Activated naive CD4-positive, alpha-beta T cell treated with Interleukin-2 at 50 U/mL for 16 hours (primary cell): Measurements from ENCODE around the gene PCDHGA5.
"Not testable (repeated sequence)": the region's sequence is repeated elsewhere in the genome, so short reads cannot be mapped to it uniquely, and the experiment has no call there.

Source experiments
- DNase-seq: peaks from one replicate; pipeline ENCODE4 v3.0.0-alpha.2; 2020

PCDHGA5 gene

GRCh38 chr5:141388661-141389060 lies 24.7 kb downstream of the PCDHGA5 start:
- DNase-seq, result no peak

GRCh38 chr5:141389153-141390042 lies 25.4 kb downstream of the PCDHGA5 start:
- no peak for DNase-seq

GRCh38 chr5:141392429-141393198 lies 28.7 kb downstream of the PCDHGA5 start, which contains the start of gene PCDHGA8:
TSS of gene PCDHGA8 (plus strand) at chr5:141392633. CDS start at chr5:141392814, 181 bp downstream.
- DNase-seq, result no peak

- DNase-seq, result no peak
Observed at GRCh38 chr5:141393267-141393666, 29.3 kb downstream of the PCDHGA5 start.

DNA sequence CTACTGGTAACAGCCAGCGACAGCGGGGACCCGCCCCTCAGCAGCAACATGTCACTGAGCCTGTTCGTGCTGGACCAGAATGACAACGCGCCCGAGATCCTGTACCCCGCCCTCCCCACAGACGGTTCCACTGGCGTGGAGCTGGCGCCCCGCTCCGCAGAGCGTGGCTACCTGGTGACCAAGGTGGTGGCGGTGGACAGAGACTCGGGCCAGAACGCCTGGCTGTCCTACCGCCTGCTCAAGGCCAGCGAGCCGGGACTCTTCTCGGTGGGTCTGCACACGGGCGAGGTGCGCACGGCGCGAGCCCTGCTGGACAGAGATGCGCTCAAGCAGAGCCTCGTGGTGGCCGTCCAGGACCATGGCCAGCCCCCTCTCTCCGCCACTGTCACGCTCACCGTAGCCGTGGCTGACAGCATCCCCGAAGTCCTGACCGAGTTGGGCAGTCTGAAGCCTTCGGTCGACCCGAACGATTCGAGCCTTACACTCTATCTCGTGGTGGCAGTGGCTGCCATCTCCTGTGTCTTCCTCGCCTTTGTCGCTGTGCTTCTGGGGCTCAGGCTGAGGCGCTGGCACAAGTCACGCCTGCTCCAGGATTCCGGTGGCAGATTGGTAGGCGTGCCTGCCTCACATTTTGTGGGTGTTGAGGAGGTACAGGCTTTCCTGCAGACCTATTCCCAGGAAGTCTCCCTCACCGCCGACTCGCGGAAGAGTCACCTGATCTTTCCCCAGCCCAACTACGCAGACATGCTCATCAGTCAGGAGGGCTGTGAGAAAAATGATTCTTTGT lies 30.6 kb downstream of the PCDHGA5 start:
- not testable (repeated sequence) for DNase-seq

DNA sequence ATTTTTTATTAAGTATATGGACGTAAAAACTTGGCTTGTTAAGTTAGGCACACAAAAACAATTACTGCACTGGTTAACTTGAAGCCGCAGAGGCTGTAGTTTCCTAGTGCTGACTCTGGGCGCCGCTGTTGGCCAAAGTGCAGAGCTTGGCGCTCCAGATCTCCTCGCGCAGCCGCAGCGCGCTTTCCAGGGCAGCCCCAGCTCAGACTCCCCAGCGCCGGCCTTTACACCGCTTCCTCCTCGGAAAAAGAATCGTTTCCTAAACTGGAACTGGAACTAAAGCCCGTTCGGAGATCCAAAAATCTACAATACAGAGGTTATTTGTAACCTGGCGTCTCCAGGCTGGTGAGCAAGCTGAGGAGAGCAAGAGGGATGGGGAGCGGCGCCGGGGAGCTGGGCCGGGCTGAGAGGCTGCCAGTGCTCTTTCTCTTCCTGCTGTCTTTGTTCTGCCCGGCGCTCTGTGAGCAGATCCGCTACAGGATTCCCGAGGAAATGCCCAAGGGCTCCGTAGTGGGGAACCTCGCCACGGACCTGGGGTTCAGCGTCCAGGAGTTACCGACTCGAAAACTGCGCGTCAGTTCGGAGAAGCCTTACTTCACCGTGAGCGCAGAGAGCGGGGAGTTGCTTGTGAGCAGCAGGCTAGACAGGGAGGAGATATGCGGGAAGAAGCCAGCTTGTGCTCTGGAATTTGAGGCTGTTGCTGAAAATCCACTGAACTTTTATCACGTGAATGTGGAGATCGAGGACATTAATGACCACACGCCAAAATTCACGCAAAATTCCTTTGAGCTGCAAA lies 34.0 kb downstream of the PCDHGA5 start, which contains the start of gene PCDHGB5:
Gene PCDHGB5 (plus strand): TSS at position 192 of the 796 bp plus-strand sequence. CDS start 181 bp downstream, at position 373.
- DNase-seq, result peak; percentile 41

- no peak for DNase-seq
Observed at GRCh38 chr5:141398608-141399007, 34.6 kb downstream of the PCDHGA5 start.

DNA sequence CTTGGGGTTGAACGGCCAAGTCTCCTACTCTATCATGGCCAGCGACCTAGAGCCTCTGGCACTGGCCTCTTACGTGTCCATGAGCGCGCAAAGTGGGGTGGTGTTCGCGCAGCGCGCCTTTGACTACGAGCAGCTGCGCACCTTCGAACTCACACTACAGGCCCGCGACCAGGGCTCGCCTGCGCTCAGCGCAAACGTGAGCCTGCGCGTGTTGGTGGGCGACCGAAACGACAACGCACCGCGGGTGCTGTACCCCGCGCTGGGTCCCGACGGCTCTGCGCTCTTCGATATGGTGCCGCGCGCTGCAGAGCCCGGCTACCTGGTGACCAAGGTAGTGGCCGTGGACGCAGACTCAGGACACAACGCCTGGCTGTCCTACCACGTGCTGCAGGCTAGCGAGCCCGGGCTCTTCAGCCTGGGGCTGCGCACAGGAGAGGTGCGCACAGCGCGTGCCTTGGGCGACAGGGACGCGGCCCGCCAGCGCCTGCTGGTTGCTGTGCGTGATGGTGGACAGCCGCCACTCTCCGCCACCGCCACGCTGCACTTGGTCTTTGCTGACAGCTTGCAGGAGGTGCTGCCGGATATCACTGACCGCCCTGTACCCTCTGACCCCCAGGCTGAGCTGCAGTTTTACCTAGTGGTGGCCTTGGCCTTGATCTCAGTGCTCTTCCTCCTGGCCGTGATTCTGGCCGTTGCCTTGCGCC lies 35.7 kb downstream of the PCDHGA5 start:
- no peak for DNase-seq

DNA sequence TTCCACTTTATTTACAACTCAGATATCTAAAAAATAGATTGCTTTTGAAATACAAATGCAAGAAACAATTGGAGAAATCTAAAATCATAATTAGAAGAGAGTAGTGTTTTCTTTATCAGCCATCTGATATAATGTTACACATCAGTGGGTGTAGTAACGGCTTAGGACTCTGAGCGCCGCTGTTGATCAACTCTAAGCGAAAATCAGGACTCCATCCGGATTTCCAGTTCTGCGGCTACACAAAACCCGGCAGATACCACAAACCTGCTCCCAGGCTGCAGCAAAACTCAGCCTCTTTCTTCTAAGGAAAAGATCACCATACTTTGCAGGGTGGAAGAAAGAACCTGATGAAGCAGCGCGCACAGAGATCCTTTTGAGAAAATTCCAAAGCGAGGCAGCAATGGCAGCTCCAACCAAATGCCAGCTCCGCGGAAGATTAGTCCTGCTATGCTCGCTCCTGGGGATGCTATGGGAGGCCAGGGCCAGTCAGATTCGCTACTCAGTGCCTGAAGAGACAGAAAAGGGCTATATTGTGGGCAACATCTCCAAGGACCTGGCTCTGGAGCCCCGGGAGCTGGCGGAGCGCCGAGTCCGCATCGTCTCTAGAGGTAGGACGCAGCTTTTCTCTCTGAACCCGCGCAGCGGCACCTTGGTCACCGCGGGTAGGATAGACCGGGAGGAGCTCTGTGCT lies 38.7 kb downstream of the PCDHGA5 start, which contains the start of gene PCDHGA9:
Gene PCDHGA9 (plus strand): TSS at position 226 of the 691 bp plus-strand sequence. CDS start 175 bp downstream, at position 401.
- DNase-seq, result no peak

- no peak for DNase-seq
Observed at GRCh38 chr5:141403387-141403786, 39.4 kb downstream of the PCDHGA5 start.

- peak; percentile 31 for DNase-seq
Observed at GRCh38 chr5:141407790-141408505, 44.0 kb downstream of the PCDHGA5 start, which contains the start of gene PCDHGB6. TSS of gene PCDHGB6 (plus strand) at chr5:141408021. CDS start at chr5:141408203, 182 bp downstream.

GRCh38 chr5:141409598-141410306 lies 45.8 kb downstream of the PCDHGA5 start:
- DNase-seq, result no peak

DNA sequence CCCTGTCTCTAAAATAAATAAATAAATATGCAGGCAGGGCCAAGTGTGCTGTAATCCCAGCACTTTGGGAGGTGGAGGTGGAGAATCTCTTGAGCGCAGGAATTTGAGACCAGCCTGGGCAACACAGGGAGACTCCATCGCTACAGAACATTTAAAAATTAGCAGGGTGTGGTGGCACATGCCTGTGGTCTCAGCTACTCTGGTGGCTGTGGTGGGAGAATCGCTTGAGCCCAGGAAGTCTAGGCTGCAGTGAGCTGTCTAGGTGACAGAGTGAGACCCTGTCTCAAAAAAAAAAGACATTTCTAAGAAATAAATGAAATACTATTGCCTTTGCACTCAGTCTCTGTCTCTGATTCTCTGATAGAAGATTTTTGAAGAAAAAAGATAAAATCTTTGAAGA lies 47.6 kb downstream of the PCDHGA5 start:
- DNase-seq, result no peak

DNA sequence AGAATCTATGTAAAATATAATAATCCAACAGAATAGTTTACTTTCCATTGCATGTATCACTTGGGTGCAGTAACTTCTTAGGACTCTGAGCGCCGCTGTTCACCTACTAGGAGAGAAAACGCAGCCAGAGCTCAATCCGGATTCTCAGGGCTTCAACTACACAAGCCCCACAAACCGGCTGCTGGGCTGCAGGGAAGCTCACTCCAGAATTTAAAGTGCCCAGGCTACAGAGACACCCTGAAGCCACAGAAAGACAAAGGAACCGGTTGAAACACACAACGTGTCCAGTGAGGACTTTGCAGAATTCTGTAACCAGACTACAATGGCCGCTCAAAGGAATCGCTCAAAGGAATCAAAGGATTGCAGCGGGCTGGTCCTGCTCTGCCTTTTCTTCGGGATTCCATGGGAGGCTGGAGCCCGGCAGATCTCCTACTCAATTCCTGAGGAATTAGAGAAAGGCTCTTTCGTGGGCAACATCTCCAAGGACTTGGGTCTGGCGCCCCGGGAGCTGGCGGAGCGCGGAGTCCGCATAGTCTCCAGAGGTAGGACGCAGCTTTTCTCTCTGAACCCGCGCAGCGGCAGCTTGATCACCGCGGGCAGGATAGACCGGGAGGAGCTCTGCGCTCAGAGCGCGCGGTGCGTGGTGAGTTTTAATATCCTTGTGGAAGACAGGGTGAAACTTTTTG lies 49.0 kb downstream of the PCDHGA5 start, which contains the start of gene PCDHGA10:
Gene PCDHGA10 (plus strand): TSS at position 134 of the 686 bp plus-strand sequence. CDS start 189 bp downstream, at position 323.
- DNase-seq, result peak; percentile 61

GRCh38 chr5:141413540-141414069 lies 49.6 kb downstream of the PCDHGA5 start:
- no peak for DNase-seq

- not testable (repeated sequence) for DNase-seq
Observed at GRCh38 chr5:141414548-141415274, 50.7 kb downstream of the PCDHGA5 start.

DNA sequence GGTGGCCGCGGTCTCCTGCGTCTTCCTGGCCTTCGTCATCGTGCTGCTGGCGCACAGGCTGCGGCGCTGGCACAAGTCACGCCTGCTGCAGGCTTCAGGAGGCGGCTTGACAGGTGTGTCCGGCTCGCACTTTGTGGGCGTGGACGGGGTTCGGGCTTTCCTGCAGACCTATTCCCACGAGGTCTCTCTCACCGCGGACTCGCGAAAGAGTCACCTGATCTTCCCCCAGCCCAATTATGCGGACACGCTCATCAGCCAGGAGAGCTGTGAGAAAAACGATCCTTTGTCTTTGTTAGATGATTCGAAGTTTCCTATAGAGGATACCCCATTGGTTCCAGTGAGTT lies 51.3 kb downstream of the PCDHGA5 start:
- DNase-seq, result not testable (repeated sequence)
